ENCODE data around the gene CTU2.

Gene CTU2

DNA sequence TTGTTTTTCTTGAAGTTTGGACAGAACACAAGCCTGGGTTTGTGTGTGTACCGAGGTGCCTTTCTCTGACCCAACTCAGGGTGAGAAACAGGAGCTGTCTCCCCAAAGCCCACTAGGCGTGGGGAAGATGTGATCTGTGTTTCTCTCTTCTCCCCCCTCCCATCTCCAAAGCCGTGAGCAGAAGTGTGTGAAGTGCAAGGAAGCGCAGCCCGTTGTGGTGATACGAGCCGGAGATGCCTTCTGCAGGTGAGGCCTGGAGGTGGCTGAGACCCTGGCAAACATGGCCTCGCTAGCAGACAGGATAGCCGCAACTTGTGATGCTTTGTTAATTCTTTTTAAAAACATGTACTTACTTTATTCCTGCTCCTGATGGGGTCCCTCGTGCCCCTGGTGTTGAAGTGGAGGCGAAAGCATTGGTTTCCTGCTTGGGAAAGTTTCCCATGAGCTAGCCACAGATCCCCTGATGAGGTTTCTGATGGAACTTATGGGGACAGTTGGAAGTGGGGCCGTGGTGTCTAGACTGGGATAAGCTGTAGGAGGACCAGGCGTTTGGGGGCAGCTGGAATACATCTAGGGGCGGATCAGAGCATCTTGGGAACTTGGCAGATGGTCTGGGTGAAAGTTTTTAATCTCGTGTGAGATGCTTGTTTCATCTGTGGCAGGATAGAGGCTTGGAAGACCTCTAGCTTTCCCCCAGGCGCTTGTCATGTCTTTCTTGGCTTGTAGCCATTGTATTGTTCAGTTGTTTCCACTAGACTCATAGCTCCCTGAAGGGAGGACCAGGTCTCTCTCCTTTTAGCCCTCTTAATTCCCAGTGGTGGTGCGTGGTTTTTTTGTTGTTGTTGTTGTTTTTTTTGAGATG, 893 bp downstream of the CTU2 start:
- peak overlapping the region; percentile 73 to 100 (median 88) for H3K4me3 ChIP-seq
- H3K27ac ChIP-seq, result peak overlapping the region in 19 of 21 experiments; percentile 67 to 98 (median 90)

DNA sequence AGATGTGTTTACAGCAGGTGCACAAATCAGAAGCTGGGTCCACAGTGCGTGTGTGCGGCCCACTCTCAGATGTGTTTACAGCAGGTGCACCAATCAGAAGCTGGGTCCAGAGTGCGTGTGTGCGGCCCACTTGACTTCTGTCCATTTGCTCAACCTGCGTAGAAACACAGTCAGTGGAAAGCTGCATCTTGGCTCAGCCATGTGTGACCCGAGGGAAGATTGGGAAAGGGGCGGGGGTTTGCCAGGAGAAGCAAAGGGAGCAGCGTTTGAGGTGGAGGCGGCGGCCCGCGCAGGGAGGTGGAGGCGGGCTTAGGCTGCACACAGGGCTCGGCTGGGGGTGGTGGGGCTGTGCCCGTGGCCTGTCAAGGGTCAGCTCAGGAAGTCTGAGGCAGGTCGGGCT, 4.3 kb downstream of the CTU2 start:
- no peak overlapping the region for H3K27ac ChIP-seq
- H3K4me3 ChIP-seq, result no peak overlapping the region

DNA sequence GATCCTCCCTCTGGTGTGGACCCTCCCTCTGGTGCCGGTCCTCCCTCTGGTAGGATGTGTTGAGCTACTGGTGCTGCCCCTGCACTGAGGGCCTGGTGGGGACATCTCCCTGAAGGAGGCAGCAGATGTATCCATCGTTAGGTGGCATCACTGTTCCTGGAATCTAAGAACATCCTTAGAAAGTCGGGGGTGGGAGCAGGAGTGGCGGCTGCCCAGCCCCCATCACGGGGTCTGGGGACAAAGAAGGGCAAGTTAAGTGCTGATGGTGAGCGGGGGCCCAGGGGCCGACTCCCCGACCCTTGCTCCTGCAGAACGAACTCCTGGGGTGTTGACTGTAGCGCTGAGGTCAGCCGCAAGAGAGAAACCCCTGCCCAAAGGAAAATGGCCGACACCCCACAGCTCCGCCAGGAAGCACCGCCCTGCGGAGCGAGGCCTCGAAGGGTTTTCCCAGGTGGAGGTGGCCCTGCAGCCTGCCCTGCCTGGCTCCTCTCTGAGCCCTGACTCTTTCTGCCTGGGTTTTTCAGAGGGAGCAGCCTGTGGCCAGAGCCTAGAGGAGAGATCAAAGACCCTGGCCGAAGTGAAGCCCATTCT, 5.5 kb downstream of the CTU2 start:
- H3K27ac ChIP-seq, result no peak overlapping the region
- no peak overlapping the region for H3K4me3 ChIP-seq

DNA sequence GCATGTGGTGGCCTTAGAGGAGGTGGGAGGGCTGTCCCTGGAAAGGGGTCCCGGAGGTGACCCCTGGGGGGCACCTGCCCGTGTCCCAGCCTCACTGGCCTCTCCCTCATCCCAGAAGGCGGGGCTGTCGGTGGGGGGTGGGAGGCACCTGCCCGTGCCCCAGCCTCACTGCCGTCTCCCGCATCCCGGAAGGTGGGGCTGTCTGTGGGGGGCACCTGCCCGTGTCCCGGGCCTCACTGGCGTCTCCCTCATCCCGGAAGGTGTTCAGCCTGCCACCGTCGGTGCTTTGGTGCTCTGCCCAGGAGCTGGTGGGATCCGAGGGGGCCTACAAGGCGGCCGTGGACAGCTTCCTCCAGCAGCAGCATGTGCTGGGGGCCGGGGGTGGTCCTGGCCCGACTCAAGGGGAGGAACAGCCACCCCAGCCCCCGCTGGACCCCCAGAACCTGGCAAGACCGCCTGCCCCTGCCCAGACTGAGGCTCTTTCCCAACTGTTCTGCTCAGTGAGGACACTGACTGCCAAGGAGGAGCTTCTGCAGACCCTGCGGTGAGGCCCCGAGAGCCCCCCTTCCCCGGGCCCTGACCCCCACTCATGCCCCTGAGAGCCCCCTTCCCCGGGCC, 6.2 kb downstream of the CTU2 start:
- no peak overlapping the region for H3K4me3 ChIP-seq
- no peak overlapping the region for H3K27ac ChIP-seq

DNA sequence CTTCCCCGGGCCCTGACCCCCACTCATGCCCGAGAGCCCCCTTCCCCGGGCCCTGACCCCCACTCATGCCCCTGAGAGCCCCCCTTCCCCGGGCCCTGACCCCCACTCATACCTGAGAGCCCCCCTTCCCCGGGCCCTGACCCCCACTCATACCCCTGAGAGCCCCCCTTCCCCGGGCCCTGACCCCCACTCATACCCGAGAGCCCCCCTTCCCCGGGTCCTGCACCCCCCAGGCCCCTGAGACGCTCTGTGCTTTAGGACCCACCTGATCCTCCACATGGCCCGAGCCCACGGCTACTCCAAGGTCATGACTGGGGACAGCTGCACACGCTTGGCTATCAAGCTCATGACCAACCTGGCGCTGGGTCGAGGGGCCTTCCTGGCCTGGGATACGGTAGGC, 6.8 kb downstream of the CTU2 start:
- Histone ChIP-seq H3K4me3 (no peak overlapping the region), H3K27ac (no peak overlapping the region)

DNA sequence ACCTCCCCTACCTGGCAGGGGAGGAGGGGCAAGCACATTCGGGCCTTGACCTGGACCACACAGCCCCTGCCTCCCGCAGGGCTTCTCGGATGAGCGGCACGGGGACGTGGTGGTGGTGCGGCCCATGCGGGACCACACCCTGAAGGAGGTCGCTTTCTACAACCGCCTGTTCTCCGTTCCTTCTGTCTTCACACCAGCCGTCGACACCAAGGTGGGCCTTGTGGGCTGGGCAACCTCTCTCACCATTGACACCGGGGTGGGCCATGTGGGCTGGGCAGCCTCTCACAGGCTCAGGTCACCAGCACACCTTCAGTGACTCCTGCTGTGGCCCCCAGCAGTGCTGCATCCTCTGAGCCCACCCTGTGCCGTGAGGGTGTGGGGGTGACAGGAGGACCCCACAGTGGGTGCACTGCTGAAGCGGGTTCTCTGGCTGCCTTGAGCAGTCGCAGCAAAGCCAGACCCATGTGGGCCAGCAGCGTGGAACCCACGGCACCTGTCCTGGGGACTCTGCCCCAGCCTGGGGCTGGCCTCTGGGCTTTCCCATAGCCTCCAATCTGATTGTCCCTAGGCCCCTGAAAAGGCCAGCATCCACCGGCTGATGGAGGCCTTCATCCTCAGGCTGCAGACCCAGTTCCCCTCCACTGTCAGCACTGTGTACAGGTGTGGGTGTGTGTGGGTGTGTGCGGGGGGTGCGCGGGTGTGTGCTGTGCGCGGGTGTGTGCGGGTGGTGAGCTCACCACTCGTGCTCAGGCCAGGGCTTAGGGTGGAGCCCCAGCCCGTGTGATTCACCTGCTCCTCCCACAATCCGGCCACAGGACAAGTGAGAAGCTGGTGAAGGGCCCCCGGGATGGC, 7.5 kb downstream of the CTU2 start:
- Histone ChIP-seq H3K27ac (no peak overlapping the region), H3K4me3 (no peak overlapping the region)

DNA sequence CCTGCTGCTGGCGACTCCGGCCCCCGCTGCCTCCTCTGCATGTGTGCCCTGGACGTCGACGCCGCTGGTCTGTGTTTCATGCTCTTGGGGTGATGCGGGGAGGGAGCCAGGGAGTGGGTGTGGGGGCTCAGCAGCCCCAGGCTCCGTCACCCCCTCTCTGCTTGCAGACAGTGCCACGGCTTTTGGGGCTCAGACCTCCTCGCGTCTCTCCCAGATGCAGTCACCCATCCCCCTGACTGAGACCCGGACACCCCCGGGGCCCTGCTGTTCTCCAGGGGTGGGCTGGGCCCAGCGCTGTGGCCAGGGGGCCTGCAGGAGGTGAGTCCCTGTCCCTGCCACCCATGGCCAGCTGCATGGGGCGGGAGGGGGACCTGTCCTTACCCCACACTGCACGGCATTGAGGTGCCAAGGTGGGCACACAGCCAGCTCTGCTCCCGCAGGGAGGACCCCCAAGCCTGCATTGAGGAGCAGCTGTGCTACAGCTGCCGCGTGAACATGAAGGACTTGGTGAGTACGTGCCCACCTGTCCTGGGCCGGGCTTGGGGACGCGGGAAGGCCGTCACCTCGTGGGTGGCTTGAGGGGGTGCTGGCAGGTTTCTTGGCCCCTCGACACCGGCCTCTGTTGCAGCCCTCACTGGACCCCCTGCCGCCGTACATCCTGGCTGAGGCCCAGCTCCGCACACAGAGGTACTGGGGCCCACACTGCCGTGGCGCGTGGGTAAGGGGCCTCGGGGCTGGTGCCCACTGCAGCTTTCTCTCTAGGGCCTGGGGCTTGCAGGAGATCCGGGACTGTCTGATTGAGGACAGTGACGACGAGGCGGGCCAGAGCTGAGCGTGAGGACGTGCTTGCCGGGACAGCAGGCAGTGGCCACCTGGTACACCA, 8.4 kb downstream of the CTU2 start:
- no peak overlapping the region for H3K27ac ChIP-seq

DNA sequence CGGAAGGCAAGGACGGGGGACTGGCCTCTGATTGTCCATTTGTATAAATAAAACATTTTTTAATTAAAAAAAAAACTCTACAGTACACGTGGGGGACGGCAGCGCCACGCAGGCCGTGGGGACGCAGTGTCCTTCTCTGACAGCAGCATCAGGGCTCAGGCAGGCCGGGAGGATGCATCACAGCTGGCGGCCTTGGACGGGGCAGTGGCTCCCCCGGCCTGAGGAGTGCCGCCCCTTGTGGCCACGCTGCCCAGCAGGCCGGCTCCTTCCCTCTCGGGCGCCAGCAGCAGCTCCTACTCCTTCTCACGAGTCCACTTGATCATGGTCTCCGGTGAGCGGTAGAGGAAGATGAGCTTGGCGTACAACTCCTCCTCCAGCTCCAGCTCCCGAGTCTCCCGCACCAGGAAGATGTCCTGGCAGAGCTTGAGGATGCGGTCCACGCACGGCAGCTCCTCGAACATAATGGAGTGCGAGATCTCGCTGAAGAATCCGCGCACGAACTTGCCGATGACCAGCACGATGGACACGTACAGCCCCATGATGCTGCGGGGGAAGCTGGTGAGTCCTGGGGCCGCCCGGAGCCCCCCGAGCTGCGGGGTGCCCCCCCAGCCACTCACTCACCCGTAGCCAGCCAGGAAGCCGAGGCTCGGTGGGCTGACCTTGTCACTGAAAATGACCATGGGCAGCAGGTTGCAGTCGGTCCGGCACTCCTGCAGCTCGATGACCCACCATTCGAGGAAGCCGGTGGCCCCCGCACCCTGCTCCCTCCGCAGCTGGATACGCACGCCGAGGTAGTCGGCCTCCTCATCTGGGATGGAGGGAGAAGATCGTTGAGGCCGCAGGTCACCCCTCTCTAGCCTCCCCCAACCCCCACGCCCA, 9.2 kb downstream of the CTU2 start:
- no peak overlapping the region for H3K27ac ChIP-seq

More for the DNA sequence above, 8.4 kb downstream of the CTU2 start:
- no peak overlapping the region for H3K4me3 ChIP-seq

DNA sequence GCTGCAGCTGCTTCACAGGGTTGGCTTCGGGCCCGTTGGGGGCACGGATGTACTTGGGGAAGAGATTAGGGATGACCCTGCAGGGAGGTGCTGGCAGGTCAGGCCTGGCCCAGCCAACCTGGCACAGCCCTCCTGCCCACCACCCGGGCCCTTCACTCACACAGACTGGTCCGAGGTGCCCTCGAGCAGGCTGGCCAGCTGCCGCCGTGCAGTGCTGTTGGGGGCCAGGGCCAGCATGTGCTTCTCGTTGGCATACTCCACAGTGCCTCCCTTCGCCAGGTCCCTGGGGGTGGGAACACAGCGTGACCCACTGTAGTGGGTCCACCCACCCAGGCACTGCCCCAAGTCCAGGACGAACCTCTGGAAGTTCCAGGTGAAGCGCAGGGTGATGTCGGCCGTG, 9.9 kb downstream of the CTU2 start:
- H3K27ac ChIP-seq, result no peak overlapping the region
- no peak overlapping the region for H3K4me3 ChIP-seq

More for the DNA sequence above, 9.2 kb downstream of the CTU2 start:
- H3K4me3 ChIP-seq, result no peak overlapping the region

DNA sequence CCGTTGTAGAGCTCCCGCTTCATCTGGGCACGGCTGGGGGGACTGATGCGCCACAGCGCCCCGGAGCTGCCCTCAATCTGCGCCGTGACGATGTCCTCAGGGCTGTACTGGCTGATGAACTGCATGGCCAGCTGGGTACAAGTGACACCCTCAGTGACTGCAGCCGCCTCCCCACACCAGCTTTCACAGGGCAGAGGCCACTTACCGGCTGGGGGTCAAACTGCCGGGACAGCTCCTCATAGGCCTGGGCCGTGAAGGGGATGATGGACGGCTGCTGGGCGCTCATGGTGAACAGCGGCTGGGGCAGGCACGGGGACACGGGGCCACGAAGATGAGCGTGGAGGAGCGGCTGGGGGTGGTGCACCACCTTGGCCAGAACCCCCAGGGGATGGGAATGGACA, 10.3 kb downstream of the CTU2 start:
- H3K4me3 ChIP-seq, result no peak overlapping the region
- no peak overlapping the region for H3K27ac ChIP-seq

DNA sequence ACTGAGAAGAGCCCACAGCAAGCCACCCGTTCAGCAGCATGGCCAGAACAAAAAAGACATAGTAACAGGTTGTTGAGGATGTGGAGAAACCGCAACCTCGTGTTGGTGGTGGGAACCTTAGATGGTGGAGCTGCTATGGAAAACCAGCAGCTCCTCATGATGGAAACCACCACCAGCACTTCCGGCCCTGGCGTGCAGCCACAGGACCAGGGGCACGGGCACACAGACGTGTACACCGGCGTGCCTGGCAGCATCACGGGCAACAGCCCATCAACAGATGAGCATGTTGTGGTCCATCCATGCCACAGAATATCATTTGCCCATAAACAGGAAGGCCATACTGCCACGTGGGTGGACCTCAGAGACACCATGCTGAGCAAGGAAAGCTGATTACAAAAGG, 11.9 kb downstream of the CTU2 start:
- Histone ChIP-seq H3K4me3 (no peak overlapping the region), H3K27ac (no peak overlapping the region)

DNA sequence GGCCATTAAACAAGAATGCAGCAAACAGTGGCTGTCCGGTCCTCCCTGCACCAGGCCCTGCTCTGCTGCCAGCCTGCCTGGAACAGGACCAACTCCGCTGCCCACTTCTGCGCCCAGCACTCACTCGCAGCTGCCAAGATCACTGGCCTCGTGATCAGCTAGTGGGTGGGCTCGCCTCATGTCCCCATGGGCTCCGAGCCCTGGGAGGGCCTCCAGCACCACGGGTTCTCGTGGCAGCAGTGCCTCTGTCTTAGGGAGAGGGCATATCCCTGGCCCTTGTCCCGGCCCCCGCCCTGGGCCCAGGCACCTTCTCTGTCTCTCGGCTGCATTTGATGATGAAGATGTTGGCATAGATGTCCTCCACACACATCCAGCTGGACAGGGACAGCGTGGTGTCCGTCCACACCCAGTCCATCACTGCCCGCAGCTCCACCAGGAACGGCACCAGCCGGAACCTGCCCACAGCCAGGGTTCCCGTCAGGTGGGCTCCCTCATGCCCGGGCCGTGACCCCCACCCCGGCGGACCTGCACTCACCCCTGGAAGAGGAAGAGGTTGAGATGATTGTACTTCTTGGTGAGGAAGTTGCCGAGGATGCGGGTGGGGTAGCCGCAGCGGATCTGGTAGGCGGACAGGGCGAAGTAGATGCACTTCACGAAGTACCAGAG, 13.1 kb downstream of the CTU2 start:
- Histone ChIP-seq H3K4me3 (no peak overlapping the region), H3K27ac (no peak overlapping the region)

DNA sequence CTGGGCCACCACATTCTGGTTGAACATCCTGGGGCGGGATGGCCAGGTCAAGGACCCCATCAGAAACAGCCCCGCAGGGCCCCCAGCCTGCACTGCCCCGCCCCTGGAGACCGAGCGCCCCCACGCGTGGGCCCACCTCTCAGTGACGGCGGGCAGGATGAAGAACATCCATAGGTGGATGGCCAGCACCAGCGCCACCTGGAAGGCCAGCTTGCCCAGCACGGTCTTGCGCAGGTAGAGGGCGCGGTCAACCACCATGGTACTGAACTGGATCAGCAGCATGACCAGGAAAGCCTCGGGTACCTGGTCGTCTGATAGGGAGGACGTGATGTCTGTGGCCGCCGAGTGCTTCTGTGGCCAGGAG, 13.6 kb downstream of the CTU2 start:
- Histone ChIP-seq H3K27ac (no peak overlapping the region), H3K4me3 (no peak overlapping the region)

DNA sequence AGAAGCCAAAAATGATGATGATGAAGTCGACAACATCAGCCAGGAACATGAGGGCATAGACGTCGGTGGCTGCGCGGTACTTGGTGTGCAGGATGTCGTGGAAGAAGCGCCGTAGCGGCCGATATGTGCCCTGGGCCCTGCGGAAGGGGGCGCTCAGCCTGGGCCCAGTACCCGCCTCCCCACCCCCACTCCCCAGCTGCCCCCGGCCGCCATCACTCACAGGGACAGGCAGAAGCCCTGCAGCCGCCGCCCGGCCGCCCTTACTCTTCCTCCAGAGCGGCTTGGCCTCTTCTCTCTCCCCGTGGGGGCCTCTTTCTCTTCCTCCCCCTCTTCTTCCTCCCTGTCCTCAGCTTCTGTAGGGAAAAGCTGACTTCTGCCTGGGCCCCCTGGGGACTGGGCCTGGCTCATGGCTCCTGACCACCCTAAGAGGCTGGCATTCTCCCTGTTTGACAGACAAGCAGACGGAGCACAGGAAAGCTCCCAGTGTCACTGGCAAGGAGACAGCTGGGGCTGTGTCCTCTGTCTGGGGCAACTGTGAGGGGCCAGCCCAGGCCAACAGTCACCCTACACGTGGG, 14.2 kb downstream of the CTU2 start:
- no peak overlapping the region for H3K4me3 ChIP-seq
- no peak overlapping the region for H3K27ac ChIP-seq

DNA sequence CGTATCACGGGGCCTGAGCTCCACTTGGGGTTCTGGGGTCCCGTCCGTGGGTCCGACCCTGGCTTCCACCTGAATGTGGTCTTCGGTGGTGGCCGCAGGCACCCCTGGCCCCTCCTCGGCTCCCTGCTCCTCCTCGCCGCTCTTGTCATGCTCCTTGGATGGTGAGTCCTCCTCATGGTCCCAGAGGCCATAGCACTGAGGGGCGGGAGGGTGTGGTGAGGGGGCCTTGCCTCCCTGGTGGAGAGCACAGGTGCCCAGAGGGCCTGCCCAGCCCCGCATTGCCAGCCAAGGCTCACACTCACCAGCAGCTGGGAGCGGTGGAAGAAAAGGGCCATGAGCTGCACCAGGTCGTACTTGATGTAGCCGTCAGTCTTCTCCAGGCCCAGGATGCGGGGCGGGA, 14.9 kb downstream of the CTU2 start:
- no peak overlapping the region for H3K27ac ChIP-seq
- H3K4me3 ChIP-seq, result no peak overlapping the region

DNA sequence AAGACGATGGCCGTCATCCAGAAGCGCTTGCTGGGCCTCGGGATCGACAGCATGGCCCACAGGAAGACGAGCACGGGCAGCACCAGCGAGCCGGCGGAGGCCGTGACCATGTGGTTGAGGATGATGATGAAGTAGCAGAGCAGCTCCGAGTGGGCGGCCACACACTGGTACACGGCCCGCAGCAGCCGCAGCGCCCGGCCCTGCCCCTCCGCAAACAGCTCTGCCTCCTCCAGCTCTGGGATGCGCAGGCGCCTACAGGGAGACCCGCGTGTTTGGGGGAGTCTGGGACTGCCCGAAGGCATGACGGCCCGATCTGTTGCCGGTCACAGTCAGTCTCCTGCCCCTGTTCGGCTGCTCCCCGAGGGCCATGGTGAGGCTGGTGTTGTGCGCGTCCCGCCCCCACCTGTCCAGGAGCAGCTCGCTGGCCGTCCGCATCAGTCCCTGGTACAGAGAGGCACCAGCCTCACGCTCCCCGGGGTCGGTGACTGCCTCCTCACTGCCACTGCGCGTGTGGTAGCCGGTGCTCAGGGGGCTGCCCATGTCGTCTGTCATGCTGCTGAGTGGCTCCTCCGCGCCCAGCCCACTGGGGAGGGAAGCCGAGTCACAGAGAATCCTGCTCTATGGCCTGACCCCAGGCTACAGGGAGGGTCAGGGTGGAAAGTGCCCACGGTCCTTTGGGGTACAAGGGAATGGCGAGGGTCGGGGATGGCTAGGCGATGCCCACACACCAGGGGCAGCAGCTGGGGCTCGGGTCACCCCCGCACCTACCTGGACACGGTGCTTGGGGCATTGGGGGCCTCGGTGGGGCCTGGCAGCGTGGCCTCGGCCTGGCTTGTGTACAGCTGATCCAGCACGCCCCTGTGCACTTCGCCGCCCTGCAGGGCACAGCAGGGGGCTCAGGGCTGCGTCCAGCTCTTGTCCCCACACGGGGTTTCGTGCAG, 15.8 kb downstream of the CTU2 start:
- no peak overlapping the region for H3K4me3 ChIP-seq

More for the DNA sequence above, 15.8 kb downstream of the CTU2 start:
- H3K27ac ChIP-seq, result no peak overlapping the region

Data from skin epidermis (tissue), 12 donors.